Karpas-422 (cell line): ENCODE measurements around the gene DBF4B. TPM values are rescaled to one million over a fixed set of nuclear protein-coding genes. Genes with fewer than 3 reads are reported as not detected.

Source experiments
- DNase-seq: peaks from one replicate; pipeline ENCODE4 v3.0.0-alpha.2; 2015
- H2AFZ ChIP-seq: fragments of 200-600 bp; sonication (generic); 2 replicates; pipeline ENCODE4 v1.6.1; 2014; ENCODE audit warnings: antibody characterized with exemption, low read length, mixed read lengths
- H3K27ac ChIP-seq: fragments of 200-600 bp; sonication (generic); 2 replicates; pipeline ENCODE4 v1.5.1; 2014; ENCODE audit warnings: mild to moderate bottlenecking, low read length, moderate library complexity
- H3K27me3 ChIP-seq: fragments of 200-600 bp; sonication (generic); 2 replicates; pipeline ENCODE4 v1.6.1; 2014; ENCODE audit warnings: low read length, mixed read lengths
- H3K36me3 ChIP-seq: fragments of 200-600 bp; sonication (generic); 2 replicates; pipeline ENCODE4 v1.6.1; 2014; ENCODE audit warnings: low read length, mixed read lengths; ENCODE audit not compliant: insufficient read depth
- H3K4me1 ChIP-seq: fragments of 200-600 bp; sonication (generic); 2 replicates; pipeline ENCODE4 v1.6.1; 2014; ENCODE audit warnings: mild to moderate bottlenecking, low read length, mixed read lengths
- H3K4me2 ChIP-seq: fragments of 200-600 bp; sonication (generic); 2 replicates; pipeline ENCODE4 v1.6.1; 2014; ENCODE audit warnings: low read length, low read depth, mild to moderate bottlenecking; ENCODE audit not compliant: poor library complexity, severe bottlenecking
- H3K4me3 ChIP-seq: fragments of 200-600 bp; sonication (generic); 2 replicates; pipeline ENCODE4 v1.5.1; 2014; ENCODE audit warnings: mild to moderate bottlenecking, antibody characterized with exemption, low read length, mixed read lengths
- H3K79me2 ChIP-seq: fragments of 200-600 bp; sonication (generic); 2 replicates; pipeline ENCODE4 v1.6.1; 2014; ENCODE audit warnings: mild to moderate bottlenecking, low read length, mixed read lengths
- H3K9ac ChIP-seq: fragments of 200-600 bp; sonication (generic); 2 replicates; pipeline ENCODE4 v1.6.0; 2014; ENCODE audit warnings: low read length
- H3K9me2 ChIP-seq: fragments of 200-600 bp; sonication (generic), shearing (Covaris generic); replicated peaks from 2 replicates; pipeline ENCODE4 v1.6.0; 2014; ENCODE audit warnings: mild to moderate bottlenecking, low read length, moderate library complexity; ENCODE audit not compliant: insufficient read depth
- H3K9me3 ChIP-seq: fragments of 300-700, 200-600 bp; sonication (generic); 2 replicates; pipeline ENCODE4 v1.6.1; 2014; ENCODE audit warnings: low read length, mixed read lengths
- H4K20me1 ChIP-seq: fragments of 200-600 bp; sonication (generic); 2 replicates; pipeline ENCODE4 v1.6.1; 2014; ENCODE audit warnings: mild to moderate bottlenecking, antibody characterized with exemption, low read length, low read depth; ENCODE audit not compliant: insufficient read depth
- total RNA-seq: library from RNA; depleted of rRNA; stranded (reverse); fragments of >200 nt; shearing (Covaris generic); gene quantifications from 2 replicates; pipeline ENCODE4 v1.2.3, GENCODE V29; 2014; ENCODE audit warnings: low replicate concordance

Gene DBF4B
- total RNA-seq, 1 experiment from 2014 or later = 11.6 TPM

DNA sequence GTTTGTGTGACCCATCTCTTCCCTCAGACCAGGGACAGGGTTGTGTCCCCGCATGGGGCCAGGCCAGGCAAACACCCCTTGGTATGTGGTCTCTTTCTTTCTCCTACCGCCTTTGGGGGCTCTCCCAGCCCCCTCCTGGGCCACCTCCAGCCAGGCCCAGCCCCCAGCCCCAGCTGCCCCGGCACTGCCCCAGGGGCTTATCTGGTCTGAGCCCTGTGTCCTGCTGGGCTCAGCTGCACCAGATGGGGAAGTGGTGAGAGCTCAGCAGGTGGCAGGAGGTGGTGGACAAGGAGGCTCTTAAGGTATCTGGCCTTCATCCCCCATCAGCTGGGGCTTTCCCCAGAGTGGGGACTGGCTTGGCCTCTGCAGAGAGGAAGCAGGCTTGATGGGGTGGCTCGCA lies 59.0 kb downstream of the DBF4B start:
- Histone ChIP-seq H2AFZ (no peak overlapping the region), H3K27me3 (no peaks in the 10 kb centered on the region), H3K9ac (no peak overlapping the region), H3K36me3 (no peaks in the 10 kb centered on the region), H3K4me3 (no peak overlapping the region), H3K9me3 (no peaks in the 10 kb centered on the region), H4K20me1 (no peaks in the 10 kb centered on the region), H3K79me2 (no peaks in the 10 kb centered on the region), H3K27ac (no peak overlapping the region), H3K9me2 (no peaks in the 10 kb centered on the region), H3K4me1 (no peaks in the 10 kb centered on the region; the same call in 1 of the 2 replicates), H3K4me2 (no peak overlapping the region)
- DNase-seq = no peak

DNA sequence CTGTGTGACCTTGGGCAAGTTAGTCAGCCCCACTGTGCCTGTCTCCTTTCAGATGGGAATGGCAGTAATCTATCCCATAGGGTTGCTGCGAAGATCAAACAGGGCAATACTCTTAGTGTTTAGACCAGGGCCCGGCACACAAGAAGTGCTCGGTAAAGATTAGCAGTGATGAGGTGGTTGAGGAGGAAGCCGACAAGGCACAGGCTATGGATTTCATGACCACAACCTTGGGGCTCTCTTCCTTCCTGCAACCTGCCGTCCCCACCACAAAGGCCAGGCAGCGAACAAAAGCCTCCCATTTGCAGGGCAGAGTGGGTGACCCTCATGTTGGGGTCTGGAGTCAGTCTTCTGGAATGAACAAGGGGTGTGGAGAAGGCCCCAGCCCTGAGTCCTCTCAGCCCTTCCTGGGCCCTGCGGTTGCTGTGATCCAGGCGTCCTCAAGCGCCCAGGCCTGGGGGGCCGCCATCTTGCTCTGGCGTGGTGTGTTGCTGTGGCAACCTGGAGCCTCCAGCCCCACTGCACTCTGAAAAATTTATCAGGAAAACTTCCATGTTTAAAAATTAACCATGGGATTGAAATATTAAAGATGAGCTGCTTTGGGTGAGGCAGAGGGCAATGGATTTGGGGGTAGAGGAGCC lies 60.2 kb downstream of the DBF4B start:
- Histone ChIP-seq H3K79me2 (no peaks in the 10 kb centered on the region), H3K4me1 (no peaks in the 10 kb centered on the region; the same call in 1 of the 2 replicates), H3K36me3 (no peaks in the 10 kb centered on the region), H3K27me3 (no peaks in the 10 kb centered on the region), H4K20me1 (no peaks in the 10 kb centered on the region), H3K27ac (no peak overlapping the region), H3K9ac (no peak overlapping the region), H2AFZ (no peak overlapping the region), H3K4me2 (no peak overlapping the region), H3K9me2 (no peaks in the 10 kb centered on the region), H3K4me3 (no peak overlapping the region), H3K9me3 (no peaks in the 10 kb centered on the region)
- DNase-seq = no peak

DNA sequence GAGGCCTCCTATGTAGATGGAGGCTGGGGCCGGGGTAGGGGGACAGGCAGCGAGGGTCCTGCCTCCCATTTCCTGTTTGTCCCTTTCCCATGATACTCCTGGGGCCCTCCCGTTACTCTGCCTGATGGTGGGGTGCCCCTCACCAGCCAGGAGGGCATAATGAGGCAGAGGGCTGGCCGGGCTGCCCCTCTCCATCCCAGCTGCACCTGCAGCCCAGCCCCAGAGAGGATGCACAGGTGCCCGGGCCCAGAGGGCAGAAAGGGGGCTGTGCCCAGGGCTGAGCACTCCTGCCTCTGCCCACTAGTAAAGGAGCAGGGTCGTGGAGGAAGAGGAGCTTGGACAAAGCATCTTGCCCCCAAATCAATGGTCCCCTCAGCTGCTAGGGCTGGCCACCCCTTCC lies 60.8 kb downstream of the DBF4B start:
- no peaks in the 10 kb centered on the region for H3K36me3 ChIP-seq

DNA sequence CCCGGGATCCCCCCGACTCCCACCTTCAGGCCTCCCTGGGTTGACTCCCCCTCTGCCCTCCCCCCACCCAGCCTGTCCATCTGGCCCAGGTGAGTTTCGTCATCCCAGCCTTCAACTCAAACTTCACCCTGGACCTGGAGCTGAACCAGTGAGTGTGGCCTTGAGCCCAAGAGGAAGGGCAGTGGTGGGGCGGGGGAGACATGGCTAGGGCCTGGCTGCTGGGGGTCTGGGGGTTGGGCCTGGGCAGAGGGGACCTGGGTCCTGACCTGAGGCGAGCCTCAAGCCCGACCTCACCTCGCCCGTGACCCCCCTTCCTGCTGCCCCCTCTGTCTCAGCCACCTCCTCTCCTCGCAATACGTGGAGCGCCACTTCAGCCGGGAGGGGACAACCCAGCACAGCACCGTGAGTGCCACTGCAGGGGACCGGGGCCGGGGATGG lies 61.2 kb downstream of the DBF4B start:
- no peaks in the 10 kb centered on the region for H3K36me3 ChIP-seq

More for the DNA sequence above, 60.8 kb downstream of the DBF4B start:
- H3K4me3 ChIP-seq = no peak overlapping the region
- H3K27me3 ChIP-seq = no peaks in the 10 kb centered on the region
- no peaks in the 10 kb centered on the region for H3K9me3 ChIP-seq
- no peak overlapping the region for H3K4me2 ChIP-seq
- H3K4me1 ChIP-seq = no peaks in the 10 kb centered on the region; the same call in 1 of the 2 replicates
- H3K9me2 ChIP-seq = no peaks in the 10 kb centered on the region
- no peak overlapping the region for H3K27ac ChIP-seq
- H4K20me1 ChIP-seq = no peaks in the 10 kb centered on the region
- no peaks in the 10 kb centered on the region for H3K79me2 ChIP-seq
- DNase-seq = no peak
- H2AFZ ChIP-seq = no peak overlapping the region
- H3K9ac ChIP-seq = no peak overlapping the region

DNA sequence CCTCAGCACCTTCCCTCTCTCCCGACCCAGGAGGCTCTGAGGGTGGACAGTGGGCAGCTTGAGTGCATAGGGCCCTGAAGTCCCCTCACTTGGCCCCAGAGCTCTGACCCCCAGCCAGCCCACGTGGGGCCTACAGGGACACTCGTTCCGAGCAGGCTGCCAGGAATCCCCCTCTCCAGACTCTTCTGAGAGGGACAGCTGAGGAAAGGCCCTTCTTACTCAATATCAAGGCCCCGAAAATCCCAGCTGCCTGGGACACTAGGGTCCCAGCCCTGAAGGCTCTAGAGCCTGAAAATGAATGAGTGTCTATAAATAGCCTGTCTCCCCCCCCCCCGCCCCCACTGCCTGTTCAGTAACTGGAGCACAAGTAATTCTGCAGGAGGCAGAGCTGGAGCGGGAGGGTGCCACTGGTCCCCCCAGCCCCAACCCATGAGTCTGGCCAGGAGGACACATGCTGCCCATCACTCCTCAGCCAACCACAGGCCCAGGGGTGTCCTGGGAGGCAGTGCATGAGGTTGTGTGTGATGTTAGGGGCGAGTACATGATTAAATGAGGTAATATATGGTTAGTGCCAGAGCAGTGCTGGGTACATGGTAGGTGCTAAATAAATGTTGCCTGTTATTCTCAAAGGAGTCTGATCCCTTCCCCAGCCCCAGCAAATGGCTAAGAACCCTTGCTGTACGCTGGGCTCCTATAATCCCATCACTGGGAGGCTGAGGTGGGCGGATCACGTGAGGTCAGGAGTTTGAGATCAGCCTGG lies 61.9 kb downstream of the DBF4B start:
- H3K79me2 ChIP-seq = no peaks in the 10 kb centered on the region
- no peak for DNase-seq
- H4K20me1 ChIP-seq = no peaks in the 10 kb centered on the region
- no peak overlapping the region for H3K9ac ChIP-seq
- H2AFZ ChIP-seq = no peak overlapping the region
- no peaks in the 10 kb centered on the region for H3K9me2 ChIP-seq
- no peak overlapping the region for H3K4me2 ChIP-seq
- no peak overlapping the region for H3K4me3 ChIP-seq
- H3K27me3 ChIP-seq = no peaks in the 10 kb centered on the region
- H3K9me3 ChIP-seq = no peaks in the 10 kb centered on the region
- H3K36me3 ChIP-seq = no peaks in the 10 kb centered on the region
- H3K27ac ChIP-seq = no peak overlapping the region
- peaks cover 9% of the 10 kb centered on the region for H3K4me1 ChIP-seq

More for the DNA sequence above, 61.2 kb downstream of the DBF4B start:
- no peak for DNase-seq
- no peaks in the 10 kb centered on the region for H3K9me2 ChIP-seq
- H4K20me1 ChIP-seq = no peaks in the 10 kb centered on the region
- H3K79me2 ChIP-seq = no peaks in the 10 kb centered on the region
- no peak overlapping the region for H3K27ac ChIP-seq
- peaks cover 3% of the 10 kb centered on the region for H3K4me1 ChIP-seq
- no peaks in the 10 kb centered on the region for H3K27me3 ChIP-seq
- no peaks in the 10 kb centered on the region for H3K9me3 ChIP-seq
- H3K9ac ChIP-seq = no peak overlapping the region
- H3K4me3 ChIP-seq = no peak overlapping the region
- H3K4me2 ChIP-seq = no peak overlapping the region
- H2AFZ ChIP-seq = no peak overlapping the region

DNA sequence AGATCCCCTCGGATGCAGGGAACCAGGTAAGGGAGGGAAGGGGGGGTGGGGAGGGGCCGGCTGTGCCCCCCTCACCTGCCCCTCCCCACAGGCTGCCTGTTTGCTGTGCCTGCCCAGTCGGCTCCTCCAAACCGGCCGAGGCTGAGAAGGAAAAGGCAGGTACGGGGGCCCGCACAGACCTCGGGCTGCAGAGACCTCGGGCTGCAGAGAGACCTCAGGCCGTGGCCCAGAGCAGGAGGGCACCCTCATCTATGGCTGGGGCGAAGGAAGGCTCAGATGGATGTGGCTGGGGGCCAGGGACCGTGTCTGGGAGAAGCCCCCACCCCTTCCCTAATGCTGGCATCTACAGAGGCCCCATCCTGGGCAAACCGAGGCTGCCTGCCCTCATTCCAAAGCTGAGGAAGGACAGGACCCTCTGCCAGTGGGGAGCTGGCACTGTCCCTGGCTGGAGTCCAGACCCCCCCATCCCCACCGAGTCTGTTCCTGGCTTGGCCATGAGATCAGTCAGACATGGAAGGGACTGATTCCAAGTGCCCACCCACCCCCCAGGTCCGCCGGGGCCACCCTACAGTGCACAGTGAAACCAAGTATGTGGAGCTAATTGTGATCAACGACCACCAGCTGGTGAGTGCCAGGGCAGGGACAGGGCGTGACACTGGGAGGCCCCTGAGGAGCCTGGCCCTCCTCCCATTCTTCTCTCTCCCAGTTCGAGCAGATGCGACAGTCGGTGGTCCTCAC lies 64.0 kb downstream of the DBF4B start:
- Histone ChIP-seq H3K4me1 (peaks cover 22% of the 10 kb centered on the region), H2AFZ (no peak overlapping the region), H3K79me2 (no peaks in the 10 kb centered on the region), H3K9me2 (no peaks in the 10 kb centered on the region), H3K36me3 (no peaks in the 10 kb centered on the region), H3K9ac (no peak overlapping the region), H4K20me1 (no peaks in the 10 kb centered on the region), H3K4me2 (no peak overlapping the region), H3K4me3 (no peak overlapping the region), H3K9me3 (no peaks in the 10 kb centered on the region), H3K27me3 (no peaks in the 10 kb centered on the region), H3K27ac (no peak overlapping the region)
- no peak for DNase-seq

DNA sequence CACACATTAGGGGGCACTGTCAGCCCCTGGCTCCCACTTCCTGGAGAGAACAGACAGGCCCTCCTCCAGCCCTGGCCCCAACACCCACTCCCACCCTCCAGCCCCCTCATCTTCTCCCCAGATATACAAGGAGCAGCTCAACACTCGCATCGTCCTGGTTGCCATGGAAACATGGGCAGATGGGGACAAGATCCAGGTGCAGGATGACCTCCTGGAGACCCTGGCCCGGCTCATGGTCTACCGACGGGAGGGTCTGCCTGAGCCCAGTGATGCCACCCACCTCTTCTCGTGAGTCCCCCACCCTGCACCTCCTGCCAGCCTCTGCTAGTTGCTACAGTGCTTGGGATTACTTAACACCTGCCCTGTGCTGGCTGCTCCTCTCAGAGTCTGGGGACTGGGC lies 64.7 kb downstream of the DBF4B start:
- Histone ChIP-seq H3K4me2 (no peak overlapping the region), H3K36me3 (no peaks in the 10 kb centered on the region), H3K79me2 (no peaks in the 10 kb centered on the region), H3K9me2 (no peaks in the 10 kb centered on the region), H3K27me3 (no peaks in the 10 kb centered on the region), H3K27ac (no peak overlapping the region), H3K4me1 (peaks cover 23% of the 10 kb centered on the region), H4K20me1 (no peaks in the 10 kb centered on the region), H3K9ac (no peak overlapping the region), H2AFZ (no peak overlapping the region), H3K4me3 (no peak overlapping the region), H3K9me3 (no peaks in the 10 kb centered on the region)
- no peak for DNase-seq
